Glutamatergic neuron (in vitro differentiated cells): ENCODE data around the gene IQGAP3. TPM values are rescaled to one million over a fixed set of nuclear protein-coding genes. Genes with fewer than 3 reads are reported as not detected.

Source experiments
- DNase-seq: peaks from one replicate; pipeline ENCODE4 v3.0.0; 2022
- H3K27ac Mint-ChIP-seq: one replicate; pipeline ENCODE4 v1.8.0; 2020; ENCODE audit warnings: mild to moderate bottlenecking, mixed read lengths, inconsistent platforms; ENCODE audit not compliant: unreplicated experiment
- H3K27me3 Mint-ChIP-seq: one replicate; pipeline ENCODE4 v1.8.0; 2020; ENCODE audit warnings: mild to moderate bottlenecking, moderate library complexity, mixed read lengths, inconsistent platforms; ENCODE audit not compliant: unreplicated experiment
- H3K36me3 Mint-ChIP-seq: one replicate; pipeline ENCODE4 v1.8.0; 2020; ENCODE audit warnings: mild to moderate bottlenecking, mixed read lengths, inconsistent platforms; ENCODE audit not compliant: unreplicated experiment
- H3K4me1 Mint-ChIP-seq: one replicate; pipeline ENCODE4 v1.8.0; 2020; ENCODE audit warnings: mild to moderate bottlenecking, low read depth, mixed read lengths, inconsistent platforms; ENCODE audit not compliant: unreplicated experiment
- H3K4me3 Mint-ChIP-seq: one replicate; pipeline ENCODE4 v1.8.0; 2020; ENCODE audit warnings: mild to moderate bottlenecking, mixed read lengths, inconsistent platforms; ENCODE audit not compliant: unreplicated experiment
- H3K9me3 Mint-ChIP-seq: one replicate; pipeline ENCODE4 v1.8.0; 2020; ENCODE audit warnings: mild to moderate bottlenecking, moderate library complexity, mixed read lengths, inconsistent platforms; ENCODE audit not compliant: unreplicated experiment
- CTCF ChIP-seq: fragments of 200-600 bp; sonication (generic); IDR thresholded peaks from one replicate; pipeline ENCODE4 v1.5.0; 2021; ENCODE audit not compliant: partially characterized antibody, unreplicated experiment
- total RNA-seq: library from RNA; stranded (reverse); fragmentation: NEBNext Ultra II Directional; extraction: Animal tissue kit (Norgen Biotek cat#: 25700); gene quantifications from one replicate; pipeline ENCODE4 v1.2.1, GENCODE V29; 2021; ENCODE audit not compliant: unreplicated experiment

IQGAP3 gene
- total RNA-seq, 1 donor from 2014 or later: 6.1 TPM

DNA sequence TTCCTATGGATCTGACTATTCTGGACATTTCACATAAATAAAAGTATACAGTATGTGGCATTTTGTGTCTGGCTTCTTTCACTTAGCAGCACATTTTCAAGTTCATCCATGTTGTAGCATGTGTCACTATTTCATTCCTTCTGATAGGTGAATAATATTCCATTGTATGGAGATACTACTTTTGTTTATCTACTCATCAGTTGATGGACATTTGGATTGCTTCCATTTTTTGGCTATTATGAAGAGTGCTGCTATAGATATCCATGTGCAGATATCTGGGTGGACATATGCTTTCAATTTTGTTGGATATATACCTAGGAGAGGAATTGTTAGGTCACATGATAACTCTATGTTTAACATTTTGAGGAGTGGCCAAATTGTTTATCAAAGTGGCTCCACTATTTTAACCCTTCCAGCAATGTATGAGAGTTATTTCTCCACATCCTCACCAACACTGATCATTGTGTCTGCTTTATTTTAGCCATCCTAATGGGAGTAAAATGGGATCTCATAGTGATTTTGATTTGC is 49.9 kb downstream of the IQGAP3 start:
- TF ChIP-seq CTCF: no peak
- Mint-ChIP-seq H3K36me3 (no peaks in the 10 kb centered on the region), H3K27me3 (no peaks in the 10 kb centered on the region), H3K4me3 (no peak overlapping the region), H3K27ac (no peak overlapping the region), H3K9me3 (no peaks in the 10 kb centered on the region), H3K4me1 (peaks cover 22% of the 10 kb centered on the region)
- no peak for DNase-seq

DNA sequence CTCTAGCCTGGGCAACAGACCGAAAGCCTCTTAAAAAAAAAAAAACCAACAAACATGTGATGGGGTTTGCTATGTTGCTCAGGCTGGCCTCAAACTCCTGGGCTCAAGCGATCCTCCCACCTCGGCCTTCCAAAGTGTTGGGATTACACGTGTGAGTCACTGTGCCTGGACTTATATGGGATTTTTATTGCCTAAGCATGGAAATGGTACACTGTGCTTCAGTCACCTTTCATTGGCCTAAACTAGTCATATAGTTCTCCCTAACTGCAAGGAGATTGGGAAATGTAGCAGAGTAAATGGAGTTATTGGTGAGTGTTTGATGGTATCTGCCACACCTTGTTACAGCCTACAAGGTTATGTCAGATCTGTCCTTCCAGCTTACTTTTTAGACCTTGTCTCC is 54.6 kb downstream of the IQGAP3 start:
- no peaks in the 10 kb centered on the region for H3K36me3 Mint-ChIP-seq

DNA sequence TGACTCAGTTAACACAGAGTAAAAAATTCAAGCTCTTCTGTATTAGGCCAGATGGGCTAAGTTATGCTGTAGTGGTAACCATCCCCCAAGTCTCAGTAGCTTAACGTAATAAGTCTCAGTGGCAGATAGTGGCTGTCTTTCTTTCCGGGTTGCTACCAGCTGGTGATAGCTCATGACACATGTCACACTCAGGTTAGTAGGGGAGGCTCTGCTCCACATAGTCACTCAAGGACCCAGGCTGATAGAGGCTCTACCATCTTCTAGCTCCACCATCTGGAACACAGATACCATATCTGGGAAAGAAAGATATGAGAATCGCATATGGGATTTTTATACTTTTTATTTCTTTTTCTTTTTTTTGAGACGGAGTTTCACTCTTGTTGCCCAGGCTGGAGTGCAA is 55.5 kb downstream of the IQGAP3 start:
- no peak overlapping the region for H3K27ac Mint-ChIP-seq

More for the DNA sequence above, 54.6 kb downstream of the IQGAP3 start:
- no peak overlapping the region for H3K27ac Mint-ChIP-seq
- TF ChIP-seq CTCF: no peak
- H3K9me3 Mint-ChIP-seq: no peaks in the 10 kb centered on the region
- DNase-seq: no peak
- H3K4me1 Mint-ChIP-seq: peaks cover 4% of the 10 kb centered on the region
- no peak overlapping the region for H3K4me3 Mint-ChIP-seq
- H3K27me3 Mint-ChIP-seq: peaks cover 3% of the 10 kb centered on the region

GRCh38 chr1:156515956-156516355 is 56.4 kb downstream of the IQGAP3 start:
- Mint-ChIP-seq H3K27me3 (peaks cover 3% of the 10 kb centered on the region), H3K9me3 (no peaks in the 10 kb centered on the region), H3K36me3 (no peaks in the 10 kb centered on the region), H3K27ac (no peak overlapping the region), H3K4me3 (no peak overlapping the region), H3K4me1 (peaks cover 4% of the 10 kb centered on the region)
- TF ChIP-seq CTCF: no peak
- no peak for DNase-seq

More for the DNA sequence above, 55.5 kb downstream of the IQGAP3 start:
- H3K4me1 Mint-ChIP-seq: peaks cover 4% of the 10 kb centered on the region
- no peaks in the 10 kb centered on the region for H3K36me3 Mint-ChIP-seq
- DNase-seq: no peak
- peaks cover 3% of the 10 kb centered on the region for H3K27me3 Mint-ChIP-seq
- H3K9me3 Mint-ChIP-seq: no peaks in the 10 kb centered on the region
- TF ChIP-seq CTCF: no peak
- H3K4me3 Mint-ChIP-seq: no peak overlapping the region

DNA sequence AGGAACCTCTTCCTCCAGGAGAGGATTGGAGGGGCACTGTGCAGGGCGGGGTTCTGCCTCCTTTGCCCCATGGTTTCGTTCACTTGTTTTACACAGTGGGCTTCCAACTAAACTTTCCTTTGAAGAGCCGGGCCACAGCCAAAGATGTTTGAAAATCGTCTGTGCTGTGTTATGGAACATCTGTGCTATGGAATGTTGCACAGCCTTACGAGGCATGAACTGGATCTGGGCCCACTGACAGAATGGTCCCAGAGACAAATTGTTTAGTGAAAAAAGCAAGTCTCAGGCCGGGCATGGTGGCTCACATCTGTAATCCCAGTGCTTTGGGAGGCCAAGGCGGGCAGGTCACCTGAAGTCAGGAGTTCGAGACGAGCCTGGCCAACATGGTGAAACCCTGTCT is 59.2 kb downstream of the IQGAP3 start:
- no peak for TF ChIP-seq CTCF
- H3K4me3 Mint-ChIP-seq: no peak overlapping the region
- H3K27ac Mint-ChIP-seq: no peak overlapping the region
- no peak for DNase-seq
- H3K36me3 Mint-ChIP-seq: no peaks in the 10 kb centered on the region
- H3K27me3 Mint-ChIP-seq: peaks cover 7% of the 10 kb centered on the region
- peaks cover 19% of the 10 kb centered on the region for H3K4me1 Mint-ChIP-seq
- H3K9me3 Mint-ChIP-seq: peaks cover 2% of the 10 kb centered on the region
